Measurements from ENCODE around the gene MRPS7.

MRPS7 gene

DNA sequence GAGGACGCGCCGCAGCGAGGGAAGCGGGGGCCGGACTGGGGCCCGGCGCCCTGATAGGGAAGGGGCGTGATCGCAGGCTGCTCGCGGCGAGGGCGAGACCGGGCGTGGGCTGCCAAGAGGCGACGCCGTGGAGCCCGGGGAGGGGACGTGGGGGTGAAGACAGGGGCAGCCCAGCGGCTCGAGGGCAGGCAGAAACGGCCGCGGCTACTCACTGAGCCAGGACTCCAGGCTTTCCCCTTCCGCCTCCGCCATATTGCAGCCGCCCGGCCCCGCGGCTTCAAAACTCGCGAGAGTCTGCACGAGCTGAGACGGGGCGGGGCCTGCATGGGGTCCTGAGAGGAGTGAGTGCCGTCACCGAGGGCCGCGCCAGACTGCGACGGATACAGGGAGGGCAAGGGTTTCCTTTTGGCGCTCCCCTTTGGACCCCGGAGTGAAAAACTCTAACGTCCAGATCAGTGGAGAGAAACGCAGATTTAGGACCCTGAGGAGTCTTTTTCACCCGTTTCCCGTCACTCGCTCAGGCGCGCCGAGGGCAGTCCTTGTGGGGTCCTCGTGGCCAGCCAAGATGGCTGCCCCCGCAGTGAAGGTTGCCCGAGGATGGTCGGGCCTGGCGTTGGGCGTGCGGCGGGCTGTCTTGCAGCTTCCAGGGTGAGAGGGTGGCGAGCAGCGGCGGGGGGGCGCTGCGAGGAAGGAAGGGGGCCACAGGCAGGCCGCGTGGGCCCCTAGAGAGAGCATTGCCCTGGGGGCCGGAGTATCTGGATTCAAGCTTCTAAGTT, at the start of gene MRPS7, which contains the start of gene GGA3 (continued):
- TF ChIP-seq ZNF768 (tag by site-specific recombination; IDR thresholded peaks at IDR 0.05), result no peak
- peak; percentile 94 for TF ChIP-seq ZNF639 (tag by site-specific recombination; IDR thresholded peaks at IDR 0.05)
- TF ChIP-seq ZNF792 (tag by site-specific recombination; IDR thresholded peaks at IDR 0.05), result no peak
- TF ChIP-seq ZNF394 (tag by site-specific recombination; IDR thresholded peaks at IDR 0.05; ENCODE audit: borderline replicate concordance), result peak; percentile 80; the same call in 1 of the 2 replicates
- 0 out of 2 replicates have a peak, but pooled peaks have one; percentile 77 for TF ChIP-seq ZNF704 (tag by site-specific recombination; IDR thresholded peaks at IDR 0.05)
- TF ChIP-seq, protein P1, sequence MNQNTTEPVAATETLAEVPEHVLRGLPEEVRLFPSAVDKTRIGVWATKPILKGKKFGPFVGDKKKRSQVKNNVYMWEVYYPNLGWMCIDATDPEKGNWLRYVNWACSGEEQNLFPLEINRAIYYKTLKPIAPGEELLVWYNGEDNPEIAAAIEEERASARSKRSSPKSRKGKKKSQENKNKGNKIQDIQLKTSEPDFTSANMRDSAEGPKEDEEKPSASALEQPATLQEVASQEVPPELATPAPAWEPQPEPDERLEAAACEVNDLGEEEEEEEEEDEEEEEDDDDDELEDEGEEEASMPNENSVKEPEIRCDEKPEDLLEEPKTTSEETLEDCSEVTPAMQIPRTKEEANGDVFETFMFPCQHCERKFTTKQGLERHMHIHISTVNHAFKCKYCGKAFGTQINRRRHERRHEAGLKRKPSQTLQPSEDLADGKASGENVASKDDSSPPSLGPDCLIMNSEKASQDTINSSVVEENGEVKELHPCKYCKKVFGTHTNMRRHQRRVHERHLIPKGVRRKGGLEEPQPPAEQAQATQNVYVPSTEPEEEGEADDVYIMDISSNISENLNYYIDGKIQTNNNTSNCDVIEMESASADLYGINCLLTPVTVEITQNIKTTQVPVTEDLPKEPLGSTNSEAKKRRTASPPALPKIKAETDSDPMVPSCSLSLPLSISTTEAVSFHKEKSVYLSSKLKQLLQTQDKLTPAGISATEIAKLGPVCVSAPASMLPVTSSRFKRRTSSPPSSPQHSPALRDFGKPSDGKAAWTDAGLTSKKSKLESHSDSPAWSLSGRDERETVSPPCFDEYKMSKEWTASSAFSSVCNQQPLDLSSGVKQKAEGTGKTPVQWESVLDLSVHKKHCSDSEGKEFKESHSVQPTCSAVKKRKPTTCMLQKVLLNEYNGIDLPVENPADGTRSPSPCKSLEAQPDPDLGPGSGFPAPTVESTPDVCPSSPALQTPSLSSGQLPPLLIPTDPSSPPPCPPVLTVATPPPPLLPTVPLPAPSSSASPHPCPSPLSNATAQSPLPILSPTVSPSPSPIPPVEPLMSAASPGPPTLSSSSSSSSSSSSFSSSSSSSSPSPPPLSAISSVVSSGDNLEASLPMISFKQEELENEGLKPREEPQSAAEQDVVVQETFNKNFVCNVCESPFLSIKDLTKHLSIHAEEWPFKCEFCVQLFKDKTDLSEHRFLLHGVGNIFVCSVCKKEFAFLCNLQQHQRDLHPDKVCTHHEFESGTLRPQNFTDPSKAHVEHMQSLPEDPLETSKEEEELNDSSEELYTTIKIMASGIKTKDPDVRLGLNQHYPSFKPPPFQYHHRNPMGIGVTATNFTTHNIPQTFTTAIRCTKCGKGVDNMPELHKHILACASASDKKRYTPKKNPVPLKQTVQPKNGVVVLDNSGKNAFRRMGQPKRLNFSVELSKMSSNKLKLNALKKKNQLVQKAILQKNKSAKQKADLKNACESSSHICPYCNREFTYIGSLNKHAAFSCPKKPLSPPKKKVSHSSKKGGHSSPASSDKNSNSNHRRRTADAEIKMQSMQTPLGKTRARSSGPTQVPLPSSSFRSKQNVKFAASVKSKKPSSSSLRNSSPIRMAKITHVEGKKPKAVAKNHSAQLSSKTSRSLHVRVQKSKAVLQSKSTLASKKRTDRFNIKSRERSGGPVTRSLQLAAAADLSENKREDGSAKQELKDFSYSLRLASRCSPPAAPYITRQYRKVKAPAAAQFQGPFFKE (tag by site-specific recombination; IDR thresholded peaks at IDR 0.05; ENCODE audit: borderline replicate concordance), result no peak
- TF ChIP-seq IKZF3 (tag by site-specific recombination; IDR thresholded peaks at IDR 0.05), result no peak
- TF ChIP-seq ZNF701 (tag by site-specific recombination; IDR thresholded peaks at IDR 0.05), result no peak
- TF ChIP-seq ZNF223 (tag by site-specific recombination; IDR thresholded peaks at IDR 0.05), result no peak
- TF ChIP-seq REST (tag by site-specific recombination; IDR thresholded peaks at IDR 0.05), result peak; percentile 27; the same call in 1 of the 2 replicates
- TF ChIP-seq ZNF510 (tag by site-specific recombination; IDR thresholded peaks at IDR 0.05; ENCODE audit: insufficient replicate concordance), result no peak
- TF ChIP-seq ZNF692 (tag by site-specific recombination; IDR thresholded peaks at IDR 0.05), result 0 out of 2 replicates have a peak, but pooled peaks have one; percentile 50
- TF ChIP-seq, protein P2, sequence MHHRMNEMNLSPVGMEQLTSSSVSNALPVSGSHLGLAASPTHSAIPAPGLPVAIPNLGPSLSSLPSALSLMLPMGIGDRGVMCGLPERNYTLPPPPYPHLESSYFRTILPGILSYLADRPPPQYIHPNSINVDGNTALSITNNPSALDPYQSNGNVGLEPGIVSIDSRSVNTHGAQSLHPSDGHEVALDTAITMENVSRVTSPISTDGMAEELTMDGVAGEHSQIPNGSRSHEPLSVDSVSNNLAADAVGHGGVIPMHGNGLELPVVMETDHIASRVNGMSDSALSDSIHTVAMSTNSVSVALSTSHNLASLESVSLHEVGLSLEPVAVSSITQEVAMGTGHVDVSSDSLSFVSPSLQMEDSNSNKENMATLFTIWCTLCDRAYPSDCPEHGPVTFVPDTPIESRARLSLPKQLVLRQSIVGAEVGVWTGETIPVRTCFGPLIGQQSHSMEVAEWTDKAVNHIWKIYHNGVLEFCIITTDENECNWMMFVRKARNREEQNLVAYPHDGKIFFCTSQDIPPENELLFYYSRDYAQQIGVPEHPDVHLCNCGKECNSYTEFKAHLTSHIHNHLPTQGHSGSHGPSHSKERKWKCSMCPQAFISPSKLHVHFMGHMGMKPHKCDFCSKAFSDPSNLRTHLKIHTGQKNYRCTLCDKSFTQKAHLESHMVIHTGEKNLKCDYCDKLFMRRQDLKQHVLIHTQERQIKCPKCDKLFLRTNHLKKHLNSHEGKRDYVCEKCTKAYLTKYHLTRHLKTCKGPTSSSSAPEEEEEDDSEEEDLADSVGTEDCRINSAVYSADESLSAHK (tag by site-specific recombination; IDR thresholded peaks at IDR 0.05), result peak; percentile 28
- no peak for TF ChIP-seq TCF7L2 (IDR thresholded peaks at IDR 0.05; ENCODE audit: borderline replicate concordance, low read depth, low read length)
- TF ChIP-seq ZEB2 (tag by site-specific recombination; IDR thresholded peaks at IDR 0.05), result peak; percentile 90
- peak; percentile 71 for TF ChIP-seq KLF7 (tag by site-specific recombination; IDR thresholded peaks at IDR 0.05; ENCODE audit: borderline replicate concordance)

Measured in HEK293 (cell line).